ENCODE data around the gene IER3.

Gene IER3

DNA sequence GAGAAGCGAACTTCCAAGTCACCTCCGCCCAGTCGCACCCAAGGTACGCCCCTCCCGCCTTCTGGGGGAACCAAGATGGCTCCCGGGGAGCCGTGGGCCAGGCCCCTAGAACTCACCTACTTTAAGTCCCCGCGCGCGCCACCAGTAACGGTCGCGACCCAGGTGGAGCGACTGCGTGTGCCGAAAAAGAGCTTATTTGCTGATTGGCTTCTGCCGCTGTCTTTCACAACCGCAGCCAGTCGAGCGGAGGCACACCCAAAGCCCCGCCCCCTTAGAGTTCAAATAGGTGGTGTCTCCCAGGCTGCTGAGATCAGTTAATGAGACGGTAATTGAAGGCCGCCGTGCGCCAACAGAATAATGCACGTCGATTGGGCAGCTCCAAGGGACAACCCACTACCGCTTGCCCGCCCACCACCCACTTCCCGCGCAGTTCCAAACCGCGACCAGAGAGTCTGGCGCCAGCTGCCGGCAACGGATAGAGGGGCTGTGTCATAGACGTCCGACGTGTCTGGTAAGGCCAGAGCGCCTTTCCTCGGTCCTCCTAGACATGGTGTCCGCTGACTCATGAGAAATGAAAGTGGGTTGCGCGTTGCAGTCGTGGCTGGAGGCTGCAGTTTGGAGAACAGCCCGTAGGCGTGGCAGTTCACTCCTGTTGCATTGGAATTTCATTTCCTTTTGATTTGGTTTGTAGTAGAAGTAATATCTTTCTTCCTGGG, 27.1 kb downstream of the IER3 start, which contains the start of gene MDC1:
TSS of gene MDC1 (minus strand) at position 153 of the 716 bp plus-strand sequence. CDS start 2,106 bp downstream, outside the sequence.
- in situ Hi-C loops (cut with MboI; ENCODE audit: low pct_unique_long_range_greater_than_20kb, low sequenced_read_pairs, unreplicated experiment) = no loop called here
- TF ChIP-seq, protein P1, sequence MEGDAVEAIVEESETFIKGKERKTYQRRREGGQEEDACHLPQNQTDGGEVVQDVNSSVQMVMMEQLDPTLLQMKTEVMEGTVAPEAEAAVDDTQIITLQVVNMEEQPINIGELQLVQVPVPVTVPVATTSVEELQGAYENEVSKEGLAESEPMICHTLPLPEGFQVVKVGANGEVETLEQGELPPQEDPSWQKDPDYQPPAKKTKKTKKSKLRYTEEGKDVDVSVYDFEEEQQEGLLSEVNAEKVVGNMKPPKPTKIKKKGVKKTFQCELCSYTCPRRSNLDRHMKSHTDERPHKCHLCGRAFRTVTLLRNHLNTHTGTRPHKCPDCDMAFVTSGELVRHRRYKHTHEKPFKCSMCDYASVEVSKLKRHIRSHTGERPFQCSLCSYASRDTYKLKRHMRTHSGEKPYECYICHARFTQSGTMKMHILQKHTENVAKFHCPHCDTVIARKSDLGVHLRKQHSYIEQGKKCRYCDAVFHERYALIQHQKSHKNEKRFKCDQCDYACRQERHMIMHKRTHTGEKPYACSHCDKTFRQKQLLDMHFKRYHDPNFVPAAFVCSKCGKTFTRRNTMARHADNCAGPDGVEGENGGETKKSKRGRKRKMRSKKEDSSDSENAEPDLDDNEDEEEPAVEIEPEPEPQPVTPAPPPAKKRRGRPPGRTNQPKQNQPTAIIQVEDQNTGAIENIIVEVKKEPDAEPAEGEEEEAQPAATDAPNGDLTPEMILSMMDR (IDR thresholded peaks at IDR 0.05; ENCODE audit: extremely low read depth, insufficient read depth, missing control alignments) = peak; percentile 9
- DNase-seq (ENCODE audit: low spot score) = peak; percentile 94

DNA sequence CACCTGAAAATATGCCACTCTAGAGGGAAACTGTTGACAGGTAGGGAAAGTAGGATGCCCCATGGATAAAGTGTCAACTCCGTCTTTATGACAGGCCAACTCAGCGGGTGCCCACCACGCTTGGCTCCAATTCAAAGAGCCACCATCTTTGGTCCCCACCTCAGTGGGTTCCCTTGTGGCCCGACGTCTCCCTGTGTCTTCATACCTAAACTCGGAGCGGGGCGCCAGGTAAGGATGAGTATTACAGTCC, 27.5 kb downstream of the IER3 start:
- in situ Hi-C loops (cut with MboI; ENCODE audit: low pct_unique_long_range_greater_than_20kb, low sequenced_read_pairs, unreplicated experiment) = no loop called here
- TF ChIP-seq, protein P1 (IDR thresholded peaks at IDR 0.05; ENCODE audit: extremely low read depth, insufficient read depth, missing control alignments) = no peak
- no peak for DNase-seq (ENCODE audit: low spot score)

DNA sequence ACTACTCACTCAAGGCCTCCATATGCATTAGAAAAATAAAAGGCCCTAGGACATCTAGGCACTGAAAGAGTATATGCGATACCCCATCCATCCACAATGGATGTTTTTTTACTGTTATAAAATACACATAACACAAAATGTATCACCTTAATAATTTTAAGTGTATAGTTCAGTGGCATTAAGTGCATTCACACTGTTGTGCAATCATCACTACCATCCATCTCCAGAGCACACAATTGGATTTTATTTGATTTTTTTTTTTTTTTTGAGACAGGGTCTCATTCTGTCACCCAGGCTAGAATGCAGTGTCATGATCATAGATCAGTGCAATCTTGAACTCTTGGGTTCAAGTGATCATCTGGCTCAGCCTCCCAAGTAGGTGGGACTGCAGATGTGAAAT, 30.1 kb downstream of the IER3 start:
- DNase-seq (ENCODE audit: low spot score) = no peak
- TF ChIP-seq, protein P1 (IDR thresholded peaks at IDR 0.05; ENCODE audit: extremely low read depth, insufficient read depth, missing control alignments) = no peak
- in situ Hi-C loops (cut with MboI; ENCODE audit: low pct_unique_long_range_greater_than_20kb, low sequenced_read_pairs, unreplicated experiment) = no loop called here

DNA sequence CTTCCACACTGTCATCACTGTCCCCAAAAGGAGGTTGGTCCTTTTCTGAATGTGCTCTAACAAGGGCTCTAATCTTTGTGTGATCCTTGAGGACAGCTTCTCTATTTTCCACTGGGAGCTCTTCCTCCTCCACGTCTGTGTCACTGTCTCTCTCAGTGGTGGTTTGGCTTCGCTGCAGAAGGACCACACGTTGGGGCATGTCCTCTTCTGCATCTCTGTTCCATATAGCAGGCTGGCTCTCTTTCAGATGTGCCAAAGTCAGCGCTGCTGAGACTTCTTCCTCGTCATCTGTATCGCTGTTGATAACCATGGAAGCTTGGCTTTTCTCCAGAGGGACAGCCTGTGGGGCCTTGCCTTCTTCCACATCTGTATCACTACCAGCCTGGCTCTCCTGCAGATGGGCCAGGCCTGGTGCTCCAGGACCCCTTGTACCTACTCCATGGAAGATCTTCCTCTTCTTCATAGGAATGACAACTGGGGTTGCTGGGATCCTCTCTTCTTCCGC, 31.9 kb downstream of the IER3 start:
- TF ChIP-seq, protein P1 (IDR thresholded peaks at IDR 0.05; ENCODE audit: extremely low read depth, insufficient read depth, missing control alignments) = no peak
- in situ Hi-C loops (cut with MboI; ENCODE audit: low pct_unique_long_range_greater_than_20kb, low sequenced_read_pairs, unreplicated experiment) = no loop called here
- DNase-seq (ENCODE audit: low spot score) = no peak

DNA sequence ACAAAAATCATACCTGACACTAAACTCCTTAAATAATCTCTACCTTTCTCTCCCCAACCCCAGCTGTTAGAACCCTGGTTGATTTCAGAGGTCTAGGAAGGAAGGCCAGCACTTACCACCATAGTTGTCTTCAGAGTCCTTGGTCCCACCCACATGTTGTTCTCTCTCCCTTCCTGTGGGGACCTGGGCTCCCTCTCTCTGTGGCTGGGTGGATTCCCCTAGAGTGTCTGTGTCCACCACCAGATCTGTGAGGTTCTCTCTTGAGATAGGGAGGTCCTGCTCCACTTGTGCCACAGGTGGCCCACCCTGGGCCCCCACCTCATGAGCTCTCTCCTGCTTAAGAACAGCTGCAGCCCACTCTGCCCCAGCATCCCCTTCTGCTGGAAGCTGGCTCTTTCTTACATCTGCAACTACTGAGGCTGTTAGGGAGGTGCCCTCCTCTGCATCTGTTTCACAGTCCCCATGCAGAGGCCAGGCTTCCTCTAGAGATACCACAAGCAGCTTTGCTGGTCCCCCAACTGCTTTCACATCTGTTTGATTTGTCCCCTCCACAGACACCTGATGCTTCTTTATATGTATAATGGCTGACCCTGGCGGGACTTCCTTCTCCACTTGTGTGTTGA, 32.5 kb downstream of the IER3 start:
- TF ChIP-seq, protein P1 (IDR thresholded peaks at IDR 0.05; ENCODE audit: extremely low read depth, insufficient read depth, missing control alignments) = no peak
- in situ Hi-C loops (cut with MboI; ENCODE audit: low pct_unique_long_range_greater_than_20kb, low sequenced_read_pairs, unreplicated experiment) = no loop called here
- DNase-seq (ENCODE audit: low spot score) = no peak

DNA sequence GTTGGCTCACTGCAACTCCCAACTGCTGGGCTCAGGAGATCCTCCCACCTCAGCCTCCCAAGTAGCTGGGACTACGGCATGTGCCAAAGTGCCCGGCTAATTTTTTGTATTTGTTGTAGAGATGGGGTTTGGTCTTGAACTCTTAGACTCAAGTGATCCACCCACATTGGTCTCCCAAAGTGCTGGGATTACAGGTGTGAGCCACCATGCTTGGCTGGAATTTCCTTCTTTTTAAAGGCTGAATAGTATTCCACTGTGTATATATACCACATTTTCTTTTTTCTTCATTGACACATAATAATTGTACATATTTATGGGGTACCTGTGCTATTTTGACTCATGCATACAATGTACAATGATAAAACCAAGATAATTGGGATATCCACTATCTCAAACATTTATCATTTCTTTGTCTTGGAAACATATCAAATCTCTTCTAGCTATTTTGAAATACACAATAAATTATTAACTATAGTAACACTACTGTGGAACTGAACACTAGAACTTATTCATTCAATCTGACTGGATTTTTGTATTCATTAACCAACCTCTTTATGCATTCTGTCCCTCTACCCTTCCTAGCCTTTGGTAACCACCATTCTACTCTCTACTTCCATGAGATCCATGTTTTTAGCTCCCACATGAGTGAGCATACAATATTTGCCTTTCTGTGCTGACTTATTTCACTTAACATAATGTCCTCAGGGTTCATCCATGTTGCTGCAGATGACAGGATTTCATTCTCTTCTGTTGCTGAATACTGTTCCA, 35.1 kb downstream of the IER3 start:
- no peak for DNase-seq (ENCODE audit: low spot score)
- in situ Hi-C loops (cut with MboI; ENCODE audit: low pct_unique_long_range_greater_than_20kb, low sequenced_read_pairs, unreplicated experiment) = no loop called here
- TF ChIP-seq, protein P1 (IDR thresholded peaks at IDR 0.05; ENCODE audit: extremely low read depth, insufficient read depth, missing control alignments) = no peak

Measured in GM13977 (cell line).